ENCODE results near the gene MCM9.
A peak's percentile ranks its signal among the peaks of the same experiment; 100 is the strongest.

MCM9 gene

GRCh38 chr6:118934461-118935330 is at the start of gene MCM9:
Gene MCM9, minus strand, starts transcription at chr6:118935159. Its CDS starts 3,436 bp downstream, at chr6:118931723.
- DNase-seq = peak; percentile 77 to 87

DNA sequence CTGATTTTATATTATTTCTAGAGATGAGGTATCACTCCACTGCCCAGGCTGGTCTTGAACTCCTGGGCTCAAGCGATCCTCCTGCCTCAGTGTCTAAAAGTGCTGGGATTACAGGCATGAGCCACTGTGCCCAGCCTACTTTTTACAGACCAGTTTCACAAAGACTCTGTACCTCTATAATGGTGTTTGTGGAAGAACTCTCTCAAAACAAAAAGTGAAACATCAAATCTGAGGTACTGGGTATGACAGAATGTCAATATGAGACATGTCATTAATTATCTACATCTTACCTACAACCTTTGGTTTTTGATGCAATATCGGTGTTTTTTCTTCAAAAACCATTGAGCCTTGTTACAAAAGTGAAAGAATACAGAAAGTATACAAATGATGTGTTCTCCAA is 49.4 kb upstream of the MCM9 start:
- no peak for DNase-seq

GRCh38 chr6:118982575-118982911 is 47.6 kb upstream of the MCM9 start:
- DNase-seq = no peak

DNA sequence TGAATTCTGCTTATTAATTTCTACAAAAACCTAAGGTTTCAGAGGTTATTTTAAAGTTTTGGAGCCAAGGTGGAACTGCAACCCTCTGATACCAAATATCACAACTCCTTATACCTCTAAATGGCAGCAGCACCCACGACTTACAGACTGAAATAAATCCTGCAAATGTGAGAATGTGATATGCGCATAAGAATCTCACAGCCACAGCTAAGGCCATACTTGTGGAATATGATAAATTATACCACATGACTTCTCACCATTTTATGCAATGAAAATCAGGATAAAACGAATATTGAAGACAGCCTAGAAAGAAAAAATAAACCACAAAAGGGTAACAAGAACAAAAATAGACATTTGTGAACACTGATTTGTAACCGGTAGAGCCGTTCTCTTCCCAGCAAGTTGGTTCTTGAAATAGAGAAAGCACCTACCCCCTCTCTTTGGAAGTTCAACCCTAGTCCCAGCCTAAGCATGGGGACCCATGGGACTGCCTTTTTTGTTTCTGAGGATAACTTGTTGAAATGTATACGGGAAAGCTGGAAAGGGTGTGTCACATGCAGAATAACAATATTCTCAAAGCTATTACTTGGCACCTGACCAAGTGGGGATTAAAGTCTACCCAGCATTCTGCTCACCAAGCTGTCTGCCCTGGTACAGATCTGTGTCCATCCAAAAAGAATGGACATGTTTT is 47.1 kb upstream of the MCM9 start:
- no peak for DNase-seq

- DNase-seq = no peak
Measured at GRCh38 chr6:118980063-118980462, 45.1 kb upstream of the MCM9 start.

DNA sequence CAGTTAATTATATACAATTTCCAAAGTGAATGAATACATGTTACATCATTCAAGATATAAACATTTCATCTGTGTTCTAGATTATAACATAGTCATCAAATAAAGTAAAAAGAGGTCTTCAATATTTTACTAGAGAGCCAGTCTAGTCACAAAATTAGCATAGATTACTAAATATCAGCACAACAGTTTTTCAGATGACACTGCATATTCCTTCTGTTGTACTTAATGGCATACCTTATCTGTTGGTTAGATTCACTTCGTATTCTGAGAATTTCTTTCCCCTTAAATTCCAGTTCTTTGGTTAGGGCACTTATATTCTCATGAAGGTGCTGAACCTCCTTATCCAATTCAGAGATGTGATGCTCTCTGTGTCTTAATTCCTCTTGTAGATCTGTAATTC is 39.8 kb upstream of the MCM9 start:
- no peak for DNase-seq

- DNase-seq = no peak
Measured at GRCh38 chr6:118971682-118972081, 36.7 kb upstream of the MCM9 start.

DNA sequence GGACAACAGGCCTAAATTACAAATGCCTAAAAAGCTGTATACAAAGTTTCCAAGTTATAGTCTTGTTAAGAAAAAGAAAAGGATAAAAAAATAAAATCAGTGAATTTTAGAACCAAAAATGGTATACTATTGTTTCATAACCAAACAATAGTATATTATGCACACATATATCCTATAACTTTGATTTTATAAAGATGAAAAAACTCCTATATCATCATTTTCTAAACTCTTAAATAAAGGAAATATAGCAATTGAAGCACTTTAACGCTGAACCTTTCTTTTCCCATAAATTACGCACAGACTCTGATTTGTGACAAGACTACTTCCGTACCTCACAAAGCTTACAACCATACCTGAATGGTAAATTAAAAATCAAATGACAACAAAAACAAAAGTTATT is 35.9 kb upstream of the MCM9 start:
- DNase-seq = no peak

DNA sequence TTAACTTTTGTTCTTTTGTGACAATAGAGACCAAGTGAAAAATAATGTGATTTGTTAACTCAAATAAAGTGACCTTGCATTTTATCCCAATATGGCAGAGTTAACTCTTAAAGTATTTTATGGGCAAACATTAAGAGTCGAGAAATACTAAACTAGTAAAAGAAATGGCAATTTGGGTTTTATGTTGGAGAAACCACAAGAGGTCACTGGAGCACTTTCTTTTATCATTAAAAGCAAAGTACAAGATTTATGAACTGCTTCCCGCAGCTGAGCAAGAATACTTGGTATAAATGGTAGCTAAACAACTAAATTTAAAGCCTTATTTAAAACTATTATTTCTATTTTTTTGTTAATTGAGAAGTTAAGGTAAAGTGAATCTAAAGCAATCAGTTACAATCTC is 33.5 kb upstream of the MCM9 start:
- DNase-seq = no peak

GRCh38 chr6:118967239-118967638 is 32.3 kb upstream of the MCM9 start:
- no peak for DNase-seq

GRCh38 chr6:118965843-118966370 is 30.9 kb upstream of the MCM9 start:
- DNase-seq = no peak

DNA sequence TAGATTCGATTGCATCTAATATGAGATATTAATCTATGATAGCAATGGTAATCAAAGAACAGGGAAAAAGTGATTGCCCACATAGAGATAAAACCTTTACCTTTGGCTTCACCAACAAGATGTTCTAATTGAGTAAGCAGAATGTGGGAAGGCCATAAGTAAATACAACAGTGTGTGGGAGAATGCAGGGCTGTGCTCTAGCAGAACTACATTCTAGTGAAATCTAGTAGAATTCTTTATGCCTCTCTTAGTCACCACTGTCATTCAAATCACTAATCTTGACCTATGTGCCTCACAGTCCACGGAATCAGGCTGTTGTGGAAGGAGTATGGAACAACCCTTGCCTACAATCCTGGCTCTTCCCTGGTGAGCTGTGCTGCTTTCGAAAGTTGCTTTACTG is 30.4 kb upstream of the MCM9 start:
- DNase-seq = no peak

GRCh38 chr6:118963003-118963402 is 28.0 kb upstream of the MCM9 start:
- no peak for DNase-seq

- no peak for DNase-seq
Measured at GRCh38 chr6:118959903-118960302, 24.9 kb upstream of the MCM9 start.

DNA sequence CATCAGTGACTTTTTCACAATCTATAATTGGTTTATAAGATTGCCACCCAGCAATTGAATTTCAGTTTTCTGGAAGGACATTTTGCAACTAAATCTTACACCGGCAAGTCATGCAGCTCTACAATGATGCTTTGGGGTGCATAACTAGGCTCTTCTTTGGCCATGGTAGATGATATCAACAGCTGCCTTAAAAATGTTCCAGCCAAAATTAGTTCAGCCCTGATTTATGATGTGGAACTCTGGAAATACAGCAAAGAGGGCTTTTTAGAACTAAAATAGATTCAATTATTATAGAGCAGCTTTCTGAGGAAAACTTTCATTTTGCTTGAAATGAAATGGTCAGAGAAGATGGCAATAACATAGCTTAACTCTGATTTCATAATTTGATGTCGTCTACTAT is 18.4 kb upstream of the MCM9 start:
- no peak for DNase-seq

GRCh38 chr6:118952683-118953082 is 17.7 kb upstream of the MCM9 start:
- DNase-seq = no peak

DNA sequence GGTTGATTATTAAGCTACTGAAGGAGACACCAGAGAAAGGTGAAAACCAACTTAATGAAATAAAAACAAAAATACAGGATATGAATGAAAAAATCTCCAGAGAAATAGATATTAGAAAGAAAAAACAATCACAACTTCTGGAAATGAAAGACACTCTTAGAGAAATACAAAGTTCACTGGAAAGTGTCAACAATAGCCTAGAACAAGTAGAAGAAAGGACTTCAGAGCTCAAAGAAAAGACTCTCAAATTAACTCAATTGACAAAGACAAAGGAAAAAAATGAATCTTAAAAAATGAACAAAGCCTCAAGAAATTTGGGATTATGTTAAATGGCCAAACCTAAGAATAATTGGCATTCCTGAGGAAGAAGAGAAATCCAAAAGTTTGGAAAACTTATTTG is 10.3 kb upstream of the MCM9 start:
- DNase-seq = no peak

GRCh38 chr6:118940770-118941169 is 5.8 kb upstream of the MCM9 start:
- no peak for DNase-seq

GRCh38 chr6:118939683-118940082 is 4.7 kb upstream of the MCM9 start:
- no peak for DNase-seq

GRCh38 chr6:118935978-118936703 is 1.2 kb upstream of the MCM9 start:
- no peak for DNase-seq

DNA sequence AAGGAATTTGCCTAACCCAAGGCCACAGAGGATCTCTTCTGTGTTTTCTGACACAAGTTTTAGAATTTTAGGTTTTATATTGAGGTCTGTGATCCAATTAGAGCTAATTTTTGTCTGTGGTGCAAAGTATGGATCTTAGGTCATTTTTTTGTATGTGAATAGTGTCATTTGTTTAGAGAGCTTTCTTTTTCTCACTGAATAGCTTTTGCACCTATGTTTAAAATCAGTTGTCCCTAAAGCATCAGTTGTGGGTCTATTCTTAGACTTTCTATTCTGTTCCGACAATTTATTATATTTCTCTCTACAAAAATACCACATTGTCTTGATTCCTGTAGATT is 341 bp upstream of the MCM9 start:
- DNase-seq = no peak

DNA sequence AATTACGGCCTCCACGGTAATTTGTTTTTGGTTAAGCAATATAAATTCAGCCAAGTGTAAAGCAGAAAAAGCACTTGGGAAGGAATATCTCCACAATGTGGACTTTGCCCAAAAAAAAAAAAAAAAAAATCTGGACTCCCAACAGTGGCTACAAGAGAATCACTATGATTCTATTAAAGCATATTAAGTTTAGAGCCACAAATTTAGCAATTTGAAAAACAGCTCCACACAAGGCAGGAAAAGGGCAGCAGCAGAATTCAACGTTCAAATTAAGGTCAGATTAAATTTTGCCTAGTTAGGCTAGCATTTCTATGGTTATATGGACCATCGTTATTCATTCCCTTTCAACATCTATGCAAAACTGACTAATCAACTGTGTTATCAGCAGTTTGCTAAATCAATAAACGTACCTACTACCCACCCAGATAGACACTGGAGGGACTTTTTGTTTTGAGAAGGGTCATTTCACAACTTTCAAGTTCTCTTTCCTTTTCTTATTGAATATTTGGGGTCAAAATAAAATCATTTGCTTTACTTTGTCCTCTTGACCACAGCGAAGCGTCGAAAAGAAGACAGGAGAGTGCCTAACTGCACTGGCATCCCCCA is 1.0 kb downstream of the MCM9 start:
- no peak for DNase-seq

- no peak for DNase-seq
Measured at GRCh38 chr6:118932421-118932820, 2.5 kb downstream of the MCM9 start.

All from NCI-H187 (cell line).